ENCODE data around the gene MCOLN3.

GRCh38 chr1:85070972-85071492 lies 22.7 kb upstream of the MCOLN3 start:
- no peak for TF ChIP-seq CTCF (IDR thresholded peaks at IDR 0.05)
- no peak for TF ChIP-seq EP300 (IDR thresholded peaks at IDR 0.05)
- no peak for TF ChIP-seq POLR2A (IDR thresholded peaks at IDR 0.05)

Measured in gastroesophageal sphincter (tissue), 3 donors.